Measurements from ENCODE around the gene KLHDC4.

The KLHDC4 gene

DNA sequence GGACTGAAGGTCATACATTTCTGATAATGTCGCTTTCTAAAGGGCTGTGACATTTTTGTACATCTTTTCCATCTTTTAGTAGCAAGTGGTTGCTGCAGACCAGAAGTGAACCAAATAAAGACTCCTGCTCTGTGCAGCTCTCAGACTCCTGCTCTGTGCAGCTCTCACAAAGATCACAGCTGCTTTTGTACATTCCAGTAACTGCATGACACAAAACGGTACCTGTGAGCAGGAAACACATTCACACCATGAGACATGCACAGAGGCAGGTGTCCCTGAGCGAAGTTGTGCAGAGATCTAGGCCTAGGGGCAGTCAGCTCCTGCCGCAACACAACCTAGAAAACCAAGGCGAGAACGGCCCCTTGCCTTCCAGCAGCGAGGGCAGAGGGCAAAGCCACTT is 67.5 kb downstream of the KLHDC4 start:
- H3K27ac ChIP-seq (ENCODE audit: low read depth, low read length) = no peak overlapping the region
- H3K4me1 ChIP-seq (ENCODE audit: control insufficient read depth, insufficient read depth, low read length, unreplicated experiment) = no peaks in the 10 kb centered on the region
- no peaks in the 10 kb centered on the region for H3K27me3 ChIP-seq (ENCODE audit: insufficient read depth, low read length)
- no peak overlapping the region for H3K4me3 ChIP-seq (ENCODE audit: low read depth, low read length)
- no peaks in the 10 kb centered on the region for H3K79me2 ChIP-seq (ENCODE audit: control insufficient read depth, insufficient read depth, low read length, unreplicated experiment)
- H2AFZ ChIP-seq (ENCODE audit: low read length, unreplicated experiment) = no peak overlapping the region
- H3K36me3 ChIP-seq (ENCODE audit: insufficient read depth, low read length) = no peaks in the 10 kb centered on the region

DNA sequence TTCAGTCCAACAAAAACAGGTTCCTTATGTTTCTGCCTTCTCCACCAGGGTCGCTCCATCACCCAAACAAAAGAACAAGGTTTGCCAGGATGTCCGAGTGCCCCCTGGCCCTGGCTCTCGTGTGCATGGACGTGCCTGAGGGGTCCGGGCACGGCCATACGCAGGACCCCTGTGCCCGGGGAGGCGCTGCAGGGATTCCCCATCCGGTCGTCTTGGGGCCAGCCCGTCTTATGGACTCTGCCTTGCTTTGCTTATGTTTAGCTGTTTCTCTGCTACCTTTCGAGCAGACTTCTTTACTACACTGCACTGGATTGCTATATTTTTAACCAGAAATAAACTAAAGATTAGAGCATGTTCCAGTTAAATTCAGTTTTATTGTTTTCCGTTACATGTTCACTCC is 68.0 kb downstream of the KLHDC4 start:
- Histone ChIP-seq H3K4me3 (ENCODE audit: low read depth, low read length) (no peak overlapping the region), H3K4me1 (ENCODE audit: control insufficient read depth, insufficient read depth, low read length, unreplicated experiment) (no peaks in the 10 kb centered on the region), H3K79me2 (ENCODE audit: control insufficient read depth, insufficient read depth, low read length, unreplicated experiment) (no peaks in the 10 kb centered on the region), H3K27me3 (ENCODE audit: insufficient read depth, low read length) (no peaks in the 10 kb centered on the region), H3K27ac (ENCODE audit: low read depth, low read length) (no peak overlapping the region), H3K36me3 (ENCODE audit: insufficient read depth, low read length) (no peaks in the 10 kb centered on the region), H2AFZ (ENCODE audit: low read length, unreplicated experiment) (no peak overlapping the region)

DNA sequence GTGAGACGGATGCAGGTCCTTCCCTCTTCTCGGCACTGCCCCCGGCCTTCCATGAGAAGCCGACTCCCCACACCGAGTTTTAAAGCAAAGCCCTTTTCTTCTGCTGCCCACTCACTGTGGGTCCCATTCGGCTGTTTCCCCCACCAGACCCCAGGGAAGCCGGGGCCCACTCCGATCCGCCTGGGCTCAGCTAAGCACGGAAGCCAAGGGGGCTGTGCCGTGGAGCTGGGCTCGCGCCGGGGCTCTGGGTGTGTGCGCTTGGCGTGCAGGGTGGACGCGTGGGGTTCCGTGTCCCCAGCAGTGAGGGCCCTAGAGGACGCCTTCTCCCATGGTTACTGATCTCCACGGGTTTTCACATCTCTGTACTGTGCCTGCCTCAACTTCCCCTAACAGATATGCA is 68.5 kb downstream of the KLHDC4 start:
- no peak overlapping the region for H3K27ac ChIP-seq (ENCODE audit: low read depth, low read length)
- no peak overlapping the region for H2AFZ ChIP-seq (ENCODE audit: low read length, unreplicated experiment)
- no peaks in the 10 kb centered on the region for H3K4me1 ChIP-seq (ENCODE audit: control insufficient read depth, insufficient read depth, low read length, unreplicated experiment)
- no peaks in the 10 kb centered on the region for H3K27me3 ChIP-seq (ENCODE audit: insufficient read depth, low read length)
- no peaks in the 10 kb centered on the region for H3K79me2 ChIP-seq (ENCODE audit: control insufficient read depth, insufficient read depth, low read length, unreplicated experiment)
- H3K4me3 ChIP-seq (ENCODE audit: low read depth, low read length) = no peak overlapping the region
- no peaks in the 10 kb centered on the region for H3K36me3 ChIP-seq (ENCODE audit: insufficient read depth, low read length)

DNA sequence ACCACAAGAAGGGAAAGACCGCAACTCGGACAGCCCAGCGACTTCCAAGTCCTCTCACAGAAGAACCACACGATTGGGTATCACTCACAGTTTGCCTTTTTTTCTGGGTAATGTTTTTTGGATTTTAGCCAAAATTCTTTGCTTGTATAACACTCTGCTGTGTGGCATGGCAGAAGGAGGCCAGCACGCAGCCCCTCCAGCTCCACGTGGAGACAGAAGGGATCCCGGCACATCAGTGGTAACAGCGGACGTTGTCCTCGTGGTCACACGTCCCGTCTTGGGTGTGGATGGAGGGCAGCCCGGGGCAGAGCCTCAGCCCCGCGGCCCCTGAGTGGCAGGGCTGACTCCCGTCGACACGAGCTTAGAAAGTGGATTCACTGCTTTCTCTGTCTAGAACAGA is 69.1 kb downstream of the KLHDC4 start:
- H3K36me3 ChIP-seq (ENCODE audit: insufficient read depth, low read length) = no peaks in the 10 kb centered on the region
- no peak overlapping the region for H2AFZ ChIP-seq (ENCODE audit: low read length, unreplicated experiment)
- H3K27me3 ChIP-seq (ENCODE audit: insufficient read depth, low read length) = no peaks in the 10 kb centered on the region
- H3K79me2 ChIP-seq (ENCODE audit: control insufficient read depth, insufficient read depth, low read length, unreplicated experiment) = no peaks in the 10 kb centered on the region
- no peak overlapping the region for H3K4me3 ChIP-seq (ENCODE audit: low read depth, low read length)
- no peak overlapping the region for H3K27ac ChIP-seq (ENCODE audit: low read depth, low read length)
- no peaks in the 10 kb centered on the region for H3K4me1 ChIP-seq (ENCODE audit: control insufficient read depth, insufficient read depth, low read length, unreplicated experiment)

DNA sequence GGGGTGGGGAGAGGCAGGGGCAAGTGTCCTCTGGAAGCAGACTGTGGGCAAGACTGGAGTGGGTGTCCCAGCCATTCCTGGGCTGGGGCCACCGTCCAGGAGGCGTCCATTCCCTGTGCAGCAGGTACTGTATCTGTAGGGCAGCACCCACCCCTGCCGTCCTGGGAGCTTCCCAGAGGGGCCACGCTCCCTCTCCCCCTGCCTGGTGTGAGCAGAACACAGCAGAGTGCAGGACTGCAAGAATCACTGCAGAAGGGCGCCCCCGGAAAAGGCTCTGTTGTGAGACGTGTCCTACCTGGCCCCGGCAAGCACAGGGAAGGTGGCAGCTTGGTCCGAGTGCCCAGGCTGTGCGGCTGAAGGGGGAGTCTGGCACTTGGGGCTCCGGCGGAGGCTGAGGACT is 70.3 kb downstream of the KLHDC4 start:
- H3K27me3 ChIP-seq (ENCODE audit: insufficient read depth, low read length) = no peaks in the 10 kb centered on the region
- no peak overlapping the region for H2AFZ ChIP-seq (ENCODE audit: low read length, unreplicated experiment)
- H3K4me3 ChIP-seq (ENCODE audit: low read depth, low read length) = no peak overlapping the region
- H3K27ac ChIP-seq (ENCODE audit: low read depth, low read length) = no peak overlapping the region
- H3K36me3 ChIP-seq (ENCODE audit: insufficient read depth, low read length) = no peaks in the 10 kb centered on the region
- no peaks in the 10 kb centered on the region for H3K79me2 ChIP-seq (ENCODE audit: control insufficient read depth, insufficient read depth, low read length, unreplicated experiment)
- H3K4me1 ChIP-seq (ENCODE audit: control insufficient read depth, insufficient read depth, low read length, unreplicated experiment) = no peaks in the 10 kb centered on the region

DNA sequence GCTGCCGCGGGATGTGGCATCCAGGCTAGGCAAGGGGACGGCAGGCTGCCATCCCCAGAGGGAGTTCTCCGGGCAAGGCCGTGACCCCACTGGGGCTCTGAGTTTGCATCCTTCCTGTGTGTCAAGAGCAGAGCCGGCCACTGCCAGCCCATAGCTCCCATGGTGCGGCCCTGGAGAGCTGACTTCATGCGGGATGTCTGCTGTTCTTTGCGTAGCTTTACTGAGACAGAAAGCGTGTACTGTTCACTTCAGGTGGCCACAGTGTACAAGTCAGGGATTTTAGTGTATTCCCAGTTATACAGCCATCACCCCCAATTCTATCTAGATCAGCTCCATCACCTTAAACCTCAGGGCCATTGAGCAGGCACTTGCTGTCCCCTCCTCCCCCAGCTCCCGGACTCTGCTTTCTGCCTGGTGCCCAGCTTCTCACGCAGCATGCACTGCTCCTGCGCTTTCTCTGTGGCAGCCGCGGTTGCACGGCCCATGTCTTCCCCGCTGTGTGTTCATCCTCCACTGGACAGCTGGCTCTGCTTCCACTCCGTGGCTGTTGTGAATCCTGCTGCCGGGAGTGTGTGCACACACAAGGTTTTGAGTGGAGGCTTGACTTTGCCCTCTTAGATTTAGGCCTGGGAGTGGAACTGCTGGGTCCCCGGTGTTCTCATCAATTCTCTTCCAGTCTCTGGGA is 71.2 kb downstream of the KLHDC4 start:
- no peaks in the 10 kb centered on the region for H3K4me1 ChIP-seq (ENCODE audit: control insufficient read depth, insufficient read depth, low read length, unreplicated experiment)
- H3K4me3 ChIP-seq (ENCODE audit: low read depth, low read length) = no peak overlapping the region
- no peaks in the 10 kb centered on the region for H3K27me3 ChIP-seq (ENCODE audit: insufficient read depth, low read length)
- H3K36me3 ChIP-seq (ENCODE audit: insufficient read depth, low read length) = no peaks in the 10 kb centered on the region
- H3K79me2 ChIP-seq (ENCODE audit: control insufficient read depth, insufficient read depth, low read length, unreplicated experiment) = no peaks in the 10 kb centered on the region
- no peak overlapping the region for H3K27ac ChIP-seq (ENCODE audit: low read depth, low read length)
- no peak overlapping the region for H2AFZ ChIP-seq (ENCODE audit: low read length, unreplicated experiment)

DNA sequence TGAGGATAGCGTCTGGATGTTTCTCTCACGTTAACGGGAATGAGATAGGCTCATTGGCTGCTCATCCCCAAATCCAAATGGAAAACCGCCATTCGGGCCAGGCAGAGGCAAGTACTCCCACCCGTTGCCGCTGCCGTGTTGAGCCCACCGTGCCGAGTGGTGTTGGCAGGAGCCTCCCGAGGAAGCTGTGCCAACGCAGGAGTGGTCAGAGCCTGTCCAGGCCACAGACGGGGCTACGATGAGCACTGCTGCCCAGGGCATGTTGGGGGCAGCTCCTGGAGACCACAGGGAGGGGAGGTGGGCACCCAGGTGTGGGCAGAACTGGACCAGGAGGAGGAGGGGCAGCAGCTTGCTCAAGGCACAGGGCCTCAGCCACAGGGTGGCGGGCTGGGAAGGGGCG is 72.0 kb downstream of the KLHDC4 start:
- no peaks in the 10 kb centered on the region for H3K4me1 ChIP-seq (ENCODE audit: control insufficient read depth, insufficient read depth, low read length, unreplicated experiment)
- H3K4me3 ChIP-seq (ENCODE audit: low read depth, low read length) = no peak overlapping the region
- no peaks in the 10 kb centered on the region for H3K27me3 ChIP-seq (ENCODE audit: insufficient read depth, low read length)
- H3K27ac ChIP-seq (ENCODE audit: low read depth, low read length) = no peak overlapping the region
- no peak overlapping the region for H2AFZ ChIP-seq (ENCODE audit: low read length, unreplicated experiment)
- H3K36me3 ChIP-seq (ENCODE audit: insufficient read depth, low read length) = no peaks in the 10 kb centered on the region
- H3K79me2 ChIP-seq (ENCODE audit: control insufficient read depth, insufficient read depth, low read length, unreplicated experiment) = no peaks in the 10 kb centered on the region

DNA sequence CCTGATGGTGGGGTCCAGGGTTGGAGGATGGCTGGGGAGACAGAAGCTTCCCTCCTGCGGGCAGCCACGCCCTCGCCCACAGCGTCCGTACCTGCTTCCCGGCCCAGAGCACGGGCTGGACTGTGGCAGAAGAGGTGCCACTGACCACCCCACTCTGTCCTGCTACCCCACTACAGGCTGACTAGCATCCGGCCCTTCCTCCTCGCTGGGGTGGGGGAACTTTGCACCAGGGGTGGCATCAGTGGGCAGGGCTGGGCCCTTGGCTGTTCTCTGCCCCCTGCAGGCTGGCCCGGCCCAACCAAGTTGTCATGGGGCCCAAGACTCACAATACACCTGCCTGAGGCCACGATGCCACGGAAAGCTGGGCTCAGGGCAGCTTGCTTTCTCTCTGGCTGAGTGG is 73.0 kb downstream of the KLHDC4 start:
- Histone ChIP-seq H2AFZ (ENCODE audit: low read length, unreplicated experiment) (no peak overlapping the region), H3K27ac (ENCODE audit: low read depth, low read length) (no peak overlapping the region), H3K27me3 (ENCODE audit: insufficient read depth, low read length) (no peaks in the 10 kb centered on the region), H3K4me1 (ENCODE audit: control insufficient read depth, insufficient read depth, low read length, unreplicated experiment) (no peaks in the 10 kb centered on the region), H3K4me3 (ENCODE audit: low read depth, low read length) (no peak overlapping the region), H3K36me3 (ENCODE audit: insufficient read depth, low read length) (no peaks in the 10 kb centered on the region), H3K79me2 (ENCODE audit: control insufficient read depth, insufficient read depth, low read length, unreplicated experiment) (no peaks in the 10 kb centered on the region)

DNA sequence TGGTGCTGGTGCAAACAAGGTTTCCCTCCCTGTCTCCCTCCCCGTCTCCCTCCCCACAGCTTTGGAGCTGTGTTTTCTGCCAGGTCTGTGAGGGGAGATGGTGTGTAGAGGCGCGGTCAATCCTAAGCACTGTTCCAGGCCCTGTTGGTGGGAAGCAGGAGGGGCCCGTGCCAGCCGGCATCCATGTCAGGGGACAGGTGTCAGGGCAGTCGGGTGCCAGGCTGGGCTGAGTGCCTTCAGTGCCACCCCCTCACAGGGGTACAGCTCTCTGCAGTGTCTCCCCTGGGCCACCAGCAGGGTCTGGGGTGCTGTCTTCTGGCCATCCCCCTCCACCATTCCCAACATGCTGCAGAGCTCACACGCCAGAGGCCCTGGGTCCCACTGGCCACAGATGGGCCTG is 73.6 kb downstream of the KLHDC4 start:
- no peak overlapping the region for H2AFZ ChIP-seq (ENCODE audit: low read length, unreplicated experiment)
- no peak overlapping the region for H3K27ac ChIP-seq (ENCODE audit: low read depth, low read length)
- H3K4me1 ChIP-seq (ENCODE audit: control insufficient read depth, insufficient read depth, low read length, unreplicated experiment) = no peaks in the 10 kb centered on the region
- no peak overlapping the region for H3K4me3 ChIP-seq (ENCODE audit: low read depth, low read length)
- no peaks in the 10 kb centered on the region for H3K79me2 ChIP-seq (ENCODE audit: control insufficient read depth, insufficient read depth, low read length, unreplicated experiment)
- H3K36me3 ChIP-seq (ENCODE audit: insufficient read depth, low read length) = no peaks in the 10 kb centered on the region
- no peaks in the 10 kb centered on the region for H3K27me3 ChIP-seq (ENCODE audit: insufficient read depth, low read length)

DNA sequence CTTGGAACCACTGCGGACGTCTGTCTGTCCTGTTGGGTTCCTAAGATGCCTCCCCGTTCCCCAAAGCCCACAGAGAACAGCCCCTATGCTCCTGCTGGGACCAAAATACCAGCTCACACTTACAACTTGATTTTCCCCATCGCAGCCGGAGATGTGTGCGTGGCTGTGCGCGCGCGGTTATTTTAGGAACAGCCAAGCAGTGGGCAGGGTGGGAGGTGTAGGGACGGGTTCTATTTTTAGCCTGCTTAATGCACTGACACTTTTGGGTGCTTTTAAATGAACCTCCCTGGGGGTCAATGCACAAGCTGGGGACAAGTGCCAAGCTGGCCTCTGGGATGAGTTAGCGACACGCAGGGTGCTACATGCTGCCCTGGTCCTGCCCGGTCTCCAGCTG is 74.1 kb downstream of the KLHDC4 start:
- Histone ChIP-seq H3K27ac (ENCODE audit: low read depth, low read length) (no peak overlapping the region), H3K27me3 (ENCODE audit: insufficient read depth, low read length) (peaks cover 3% of the 10 kb centered on the region), H3K4me3 (ENCODE audit: low read depth, low read length) (no peak overlapping the region)

DNA sequence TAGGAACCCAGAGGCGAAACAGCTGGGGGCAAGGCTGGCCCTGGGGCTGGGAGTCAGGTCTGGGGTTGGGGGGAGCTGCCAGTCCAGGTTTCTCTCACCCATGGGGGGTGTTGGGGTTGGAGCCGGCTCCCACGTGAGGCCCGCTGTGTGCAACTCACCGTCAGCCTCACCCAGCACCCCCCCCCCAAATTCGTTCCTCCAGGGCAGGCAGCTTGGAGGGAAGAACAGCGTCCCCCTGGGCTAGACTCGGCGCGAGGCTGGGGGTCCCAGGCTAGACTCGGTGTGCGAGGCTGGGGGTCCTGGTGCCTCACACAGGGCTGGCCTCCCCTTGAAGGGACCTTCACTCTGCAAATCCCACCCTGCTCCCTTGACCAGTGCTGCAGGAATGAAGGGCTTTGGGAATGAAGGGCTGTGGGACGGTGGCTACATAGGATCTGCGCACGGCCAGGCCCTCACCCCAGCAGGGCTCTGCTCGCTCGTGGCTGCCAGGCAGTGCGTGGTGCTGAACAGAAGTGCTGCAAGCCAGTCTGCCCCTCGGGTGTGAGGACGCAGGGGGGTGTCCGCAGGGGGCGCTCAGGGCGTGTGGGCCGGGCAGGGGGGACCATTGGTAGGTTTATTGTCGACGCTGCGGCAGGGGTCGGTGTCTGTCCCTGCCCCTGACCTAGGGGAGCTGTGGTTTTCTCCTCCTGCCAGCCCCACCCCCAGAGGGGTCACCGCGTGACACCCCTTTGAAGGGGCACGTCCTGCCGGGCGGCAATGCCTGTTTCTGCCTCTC is 74.7 kb downstream of the KLHDC4 start:
- no peaks in the 10 kb centered on the region for H3K4me1 ChIP-seq (ENCODE audit: control insufficient read depth, insufficient read depth, low read length, unreplicated experiment)
- H3K27me3 ChIP-seq (ENCODE audit: insufficient read depth, low read length) = peaks cover 9% of the 10 kb centered on the region
- no peak overlapping the region for H2AFZ ChIP-seq (ENCODE audit: low read length, unreplicated experiment)
- H3K4me3 ChIP-seq (ENCODE audit: low read depth, low read length) = no peak overlapping the region
- no peak overlapping the region for H3K27ac ChIP-seq (ENCODE audit: low read depth, low read length)
- no peaks in the 10 kb centered on the region for H3K79me2 ChIP-seq (ENCODE audit: control insufficient read depth, insufficient read depth, low read length, unreplicated experiment)
- H3K36me3 ChIP-seq (ENCODE audit: insufficient read depth, low read length) = no peaks in the 10 kb centered on the region

More for the DNA sequence above, 74.1 kb downstream of the KLHDC4 start:
- Histone ChIP-seq H3K79me2 (ENCODE audit: control insufficient read depth, insufficient read depth, low read length, unreplicated experiment) (no peaks in the 10 kb centered on the region), H3K36me3 (ENCODE audit: insufficient read depth, low read length) (no peaks in the 10 kb centered on the region), H3K4me1 (ENCODE audit: control insufficient read depth, insufficient read depth, low read length, unreplicated experiment) (no peaks in the 10 kb centered on the region), H2AFZ (ENCODE audit: low read length, unreplicated experiment) (no peak overlapping the region)

All from ACC112 (cell line).